ENCODE results near the gene HGFAC. TPM values are rescaled to one million over a fixed set of nuclear protein-coding genes. Genes with fewer than 3 reads are reported as not detected.
A peak's percentile ranks its signal among the peaks of the same experiment; 100 is the strongest.

HGFAC gene
- total and polyA plus RNA-seq, 2 of the 13 experiments (the other 11 are each of a cell fraction or from before 2014, with no cell fraction given), result 8.5 to 63.6 TPM

DNA sequence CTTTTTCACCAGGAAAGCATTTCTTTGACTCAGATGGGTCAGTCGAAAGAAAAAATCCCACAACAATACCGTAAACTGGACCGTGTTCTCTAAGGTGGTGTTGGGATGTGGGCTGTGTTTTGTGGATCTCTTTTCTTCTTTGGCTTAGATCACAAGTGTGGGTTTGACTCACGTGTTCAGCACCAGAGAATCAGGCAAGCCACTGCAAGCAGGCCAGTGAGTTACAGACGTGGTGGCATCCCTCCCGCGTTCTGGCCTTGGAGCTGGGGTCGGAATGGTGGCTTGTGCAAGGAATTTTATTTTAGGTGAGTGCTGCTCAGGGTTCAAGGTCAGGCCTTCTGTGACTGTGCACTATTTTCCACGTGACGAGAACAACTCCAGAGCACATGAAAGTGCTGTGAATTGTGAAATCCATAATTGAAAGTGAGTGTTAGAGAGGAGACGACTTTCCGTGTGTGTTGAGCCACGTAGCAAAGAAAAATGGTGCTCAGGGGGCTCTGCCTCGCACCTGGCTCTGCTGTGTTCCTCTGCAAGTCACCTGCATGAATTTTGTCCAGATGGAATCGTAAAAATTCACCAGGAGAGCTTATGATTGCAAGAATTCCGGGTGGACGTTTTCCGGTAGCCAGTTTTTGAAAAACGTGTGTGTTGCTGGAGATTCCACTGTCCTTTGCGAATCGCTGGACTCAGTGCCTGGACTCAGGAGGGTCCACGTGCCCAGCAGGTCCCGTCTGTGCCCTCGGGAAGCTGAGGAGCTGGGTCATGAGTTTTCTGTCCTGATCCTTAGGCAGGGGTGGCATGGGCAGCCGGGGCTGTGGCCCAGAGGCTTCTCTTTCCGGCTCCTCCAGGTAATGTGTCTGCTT, 33.6 kb upstream of the HGFAC start (continued):
- TF ChIP-seq SOX6 (IDR thresholded peaks at IDR 0.05) (no peak), SOX6 (CRISPR knock-in tag; IDR thresholded peaks at IDR 0.05) (peak; percentile 92), ZNF274 (CRISPR knock-in tag; IDR thresholded peaks at IDR 0.05) (no peak), NAIF1 (CRISPR knock-in tag; IDR thresholded peaks at IDR 0.05; ENCODE audit: borderline replicate concordance) (no peak), JUN (CRISPR knock-in tag; IDR thresholded peaks at IDR 0.05) (no peak), ZNF772 (CRISPR knock-in tag; IDR thresholded peaks at IDR 0.05) (peak; percentile 76), HNRNPLL (IDR thresholded peaks at IDR 0.05; ENCODE audit: low read depth, low read length, poor library complexity, severe bottlenecking) (no peak), RCOR2 (CRISPR knock-in tag; IDR thresholded peaks at IDR 0.05) (peak; percentile 50; the same call in 1 of the 2 replicates), GABPA (IDR thresholded peaks at IDR 0.05; ENCODE audit: low read depth, low read length) (no peak), GABPA (CRISPR knock-in tag; IDR thresholded peaks at IDR 0.05; ENCODE audit: low read depth) (no peak), ZNF614 (CRISPR knock-in tag; IDR thresholded peaks at IDR 0.05; ENCODE audit: borderline replicate concordance) (peak; percentile 65; the same call in 1 of the 2 replicates), PITX1 (CRISPR knock-in tag; IDR thresholded peaks at IDR 0.05) (0 out of 2 replicates have a peak, but pooled peaks have one; percentile 19), NCOR1 (IDR thresholded peaks at IDR 0.05; ENCODE audit: borderline replicate concordance, low read length) (peak; percentile 84), ZNF549 (CRISPR knock-in tag; IDR thresholded peaks at IDR 0.05) (no peak), SP140L (CRISPR knock-in tag; IDR thresholded peaks at IDR 0.05; ENCODE audit: borderline replicate concordance) (no peak), HNRNPUL1 (IDR thresholded peaks at IDR 0.05; ENCODE audit: low read depth, low read length) (no peak), SMYD3 (CRISPR knock-in tag; IDR thresholded peaks at IDR 0.05) (no peak), ZNF598 (CRISPR knock-in tag; IDR thresholded peaks at IDR 0.05; ENCODE audit: borderline replicate concordance) (no peak), ZBTB42 (CRISPR knock-in tag; IDR thresholded peaks at IDR 0.05) (no peak), TSC22D2 (CRISPR knock-in tag; IDR thresholded peaks at IDR 0.05; ENCODE audit: borderline replicate concordance) (no peak), TP53 (CRISPR knock-in tag; conservative IDR thresholded peaks at IDR 0.05) (no peak)
- TF ChIP-seq, protein P1, sequence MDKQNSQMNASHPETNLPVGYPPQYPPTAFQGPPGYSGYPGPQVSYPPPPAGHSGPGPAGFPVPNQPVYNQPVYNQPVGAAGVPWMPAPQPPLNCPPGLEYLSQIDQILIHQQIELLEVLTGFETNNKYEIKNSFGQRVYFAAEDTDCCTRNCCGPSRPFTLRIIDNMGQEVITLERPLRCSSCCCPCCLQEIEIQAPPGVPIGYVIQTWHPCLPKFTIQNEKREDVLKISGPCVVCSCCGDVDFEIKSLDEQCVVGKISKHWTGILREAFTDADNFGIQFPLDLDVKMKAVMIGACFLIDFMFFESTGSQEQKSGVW (CRISPR knock-in tag; IDR thresholded peaks at IDR 0.05; ENCODE audit: borderline replicate concordance), result no peak
- TF ChIP-seq, protein P2, sequence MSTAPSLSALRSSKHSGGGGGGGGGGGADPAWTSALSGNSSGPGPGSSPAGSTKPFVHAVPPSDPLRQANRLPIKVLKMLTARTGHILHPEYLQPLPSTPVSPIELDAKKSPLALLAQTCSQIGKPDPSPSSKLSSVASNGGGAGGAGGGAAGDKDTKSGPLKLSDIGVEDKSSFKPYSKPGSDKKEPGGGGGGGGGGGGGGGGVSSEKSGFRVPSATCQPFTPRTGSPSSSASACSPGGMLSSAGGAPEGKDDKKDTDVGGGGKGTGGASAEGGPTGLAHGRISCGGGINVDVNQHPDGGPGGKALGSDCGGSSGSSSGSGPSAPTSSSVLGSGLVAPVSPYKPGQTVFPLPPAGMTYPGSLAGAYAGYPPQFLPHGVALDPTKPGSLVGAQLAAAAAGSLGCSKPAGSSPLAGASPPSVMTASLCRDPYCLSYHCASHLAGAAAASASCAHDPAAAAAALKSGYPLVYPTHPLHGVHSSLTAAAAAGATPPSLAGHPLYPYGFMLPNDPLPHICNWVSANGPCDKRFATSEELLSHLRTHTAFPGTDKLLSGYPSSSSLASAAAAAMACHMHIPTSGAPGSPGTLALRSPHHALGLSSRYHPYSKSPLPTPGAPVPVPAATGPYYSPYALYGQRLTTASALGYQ (CRISPR knock-in tag; IDR thresholded peaks at IDR 0.05), result peak; percentile 72
- TF ChIP-seq, protein P3, sequence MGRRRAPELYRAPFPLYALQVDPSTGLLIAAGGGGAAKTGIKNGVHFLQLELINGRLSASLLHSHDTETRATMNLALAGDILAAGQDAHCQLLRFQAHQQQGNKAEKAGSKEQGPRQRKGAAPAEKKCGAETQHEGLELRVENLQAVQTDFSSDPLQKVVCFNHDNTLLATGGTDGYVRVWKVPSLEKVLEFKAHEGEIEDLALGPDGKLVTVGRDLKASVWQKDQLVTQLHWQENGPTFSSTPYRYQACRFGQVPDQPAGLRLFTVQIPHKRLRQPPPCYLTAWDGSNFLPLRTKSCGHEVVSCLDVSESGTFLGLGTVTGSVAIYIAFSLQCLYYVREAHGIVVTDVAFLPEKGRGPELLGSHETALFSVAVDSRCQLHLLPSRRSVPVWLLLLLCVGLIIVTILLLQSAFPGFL (CRISPR knock-in tag; IDR thresholded peaks at IDR 0.05), result no peak
- TF ChIP-seq, protein P4, sequence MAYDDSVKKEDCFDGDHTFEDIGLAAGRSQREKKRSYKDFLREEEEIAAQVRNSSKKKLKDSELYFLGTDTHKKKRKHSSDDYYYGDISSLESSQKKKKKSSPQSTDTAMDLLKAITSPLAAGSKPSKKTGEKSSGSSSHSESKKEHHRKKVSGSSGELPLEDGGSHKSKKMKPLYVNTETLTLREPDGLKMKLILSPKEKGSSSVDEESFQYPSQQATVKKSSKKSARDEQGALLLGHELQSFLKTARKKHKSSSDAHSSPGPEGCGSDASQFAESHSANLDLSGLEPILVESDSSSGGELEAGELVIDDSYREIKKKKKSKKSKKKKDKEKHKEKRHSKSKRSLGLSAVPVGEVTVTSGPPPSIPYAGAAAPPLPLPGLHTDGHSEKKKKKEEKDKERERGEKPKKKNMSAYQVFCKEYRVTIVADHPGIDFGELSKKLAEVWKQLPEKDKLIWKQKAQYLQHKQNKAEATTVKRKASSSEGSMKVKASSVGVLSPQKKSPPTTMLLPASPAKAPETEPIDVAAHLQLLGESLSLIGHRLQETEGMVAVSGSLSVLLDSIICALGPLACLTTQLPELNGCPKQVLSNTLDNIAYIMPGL (CRISPR knock-in tag; IDR thresholded peaks at IDR 0.05; ENCODE audit: borderline replicate concordance in 1 of 2, low read depth in 1 of 2), result peak; percentile 47; a peak in 3 of 4 replicates

Data from HepG2 (cell line).